HUDEP-2 (cell line): ENCODE measurements around the gene ZBTB33.
A peak's percentile ranks its signal among the peaks of the same experiment; 100 is the strongest.

ENCODE experiments used
- DNase-seq, 76 experiments: peaks; one replicate each; lab custom pipeline; 2025; ENCODE audit not compliant: unreplicated experiment in 76 of 76; lab: John Stamatoyannopoulos, UW

Gene ZBTB33

GRCh38 chrX:120250522-120251271 lies at the start of gene ZBTB33:
TSS of gene ZBTB33 (plus strand) at chrX:120250812. CDS start at chrX:120253416, 2,604 bp downstream.
- peak in 74 of 76 experiments; percentile 18 to 90 (median 77) for DNase-seq

- no peak for DNase-seq
Observed at GRCh38 chrX:120200851-120201250, 49.8 kb upstream of the ZBTB33 start.

- no peak for DNase-seq
Observed at GRCh38 chrX:120205816-120206753, 44.5 kb upstream of the ZBTB33 start.

GRCh38 chrX:120207009-120207605 lies 43.5 kb upstream of the ZBTB33 start:
- DNase-seq = no peak

- DNase-seq = peak in 41 of 76 experiments; percentile 0 to 47 (median 7)
Observed at GRCh38 chrX:120213438-120214265, 37.0 kb upstream of the ZBTB33 start.

- DNase-seq = no peak
Observed at GRCh38 chrX:120223374-120223773, 27.2 kb upstream of the ZBTB33 start.

- no peak for DNase-seq
Observed at GRCh38 chrX:120224388-120224787, 26.2 kb upstream of the ZBTB33 start.

GRCh38 chrX:120228187-120228908 lies 22.3 kb upstream of the ZBTB33 start:
- DNase-seq = no peak

GRCh38 chrX:120235284-120235683 lies 15.3 kb upstream of the ZBTB33 start:
- DNase-seq = no peak

GRCh38 chrX:120236687-120237479 lies 13.7 kb upstream of the ZBTB33 start:
- no peak for DNase-seq

- no peak for DNase-seq
Observed at GRCh38 chrX:120238933-120239332, 11.7 kb upstream of the ZBTB33 start.

GRCh38 chrX:120242813-120243212 lies 7.8 kb upstream of the ZBTB33 start:
- peak in 6 of 76 experiments; percentile 0 to 16 (median 2) for DNase-seq

- peak in 3 of 76 experiments; percentile 1 to 29 (median 10) for DNase-seq
Observed at GRCh38 chrX:120244395-120244734, 6.2 kb upstream of the ZBTB33 start.

- DNase-seq = peak in 74 of 76 experiments; percentile 0 to 73 (median 48)
Observed at GRCh38 chrX:120244735-120245498, 5.7 kb upstream of the ZBTB33 start.

GRCh38 chrX:120251471-120252011 lies 929 bp downstream of the ZBTB33 start:
- DNase-seq = peak in 58 of 76 experiments; percentile 0 to 46 (median 9)

- DNase-seq = no peak
Observed at GRCh38 chrX:120253784-120254183, 3.2 kb downstream of the ZBTB33 start.

GRCh38 chrX:120260369-120260768 lies 9.8 kb downstream of the ZBTB33 start:
- DNase-seq = no peak
